Esophagus muscularis mucosa (tissue), 3 donors: ENCODE data around the gene GRK5.

Source experiments
- CTCF ChIP-seq, 3 experiments: fragments of 200-600 bp in 2 of 3; fragments of 450-650 bp in 1 of 3; sonication (generic) in 2 of 3; IDR thresholded peaks; one replicate each; pipeline ENCODE4 v1.5.1; 2017 to 2019; ENCODE audit warnings: antibody characterized with exemption in 3 of 3, mild to moderate bottlenecking in 2 of 3, moderate library complexity in 1 of 3
- POLR2A ChIP-seq: fragments of 450-650 bp; IDR thresholded peaks from one replicate; pipeline ENCODE4 v1.6.1; 2017; ENCODE audit warnings: antibody characterized with exemption, moderate library complexity, mild to moderate bottlenecking, low read depth

- TF ChIP-seq POLR2A (no peak), CTCF (IDR thresholded peaks at IDR 0.05) (no peak)
Measured at GRCh38 chr10:119288574-119289001, 81.2 kb downstream of the GRK5 start.
